Activated CD4-positive, alpha-beta T cell treated with anti-CD3 and anti-CD28 coated beads, Interleukin-2, amount 50 U/mL, for 1 hour (primary cell): ENCODE results near the gene GARIN5A.

Experiments
- DNase-seq: peaks from one replicate; pipeline ENCODE4 v3.0.0-alpha.2; 2020

The GARIN5A gene

DNA sequence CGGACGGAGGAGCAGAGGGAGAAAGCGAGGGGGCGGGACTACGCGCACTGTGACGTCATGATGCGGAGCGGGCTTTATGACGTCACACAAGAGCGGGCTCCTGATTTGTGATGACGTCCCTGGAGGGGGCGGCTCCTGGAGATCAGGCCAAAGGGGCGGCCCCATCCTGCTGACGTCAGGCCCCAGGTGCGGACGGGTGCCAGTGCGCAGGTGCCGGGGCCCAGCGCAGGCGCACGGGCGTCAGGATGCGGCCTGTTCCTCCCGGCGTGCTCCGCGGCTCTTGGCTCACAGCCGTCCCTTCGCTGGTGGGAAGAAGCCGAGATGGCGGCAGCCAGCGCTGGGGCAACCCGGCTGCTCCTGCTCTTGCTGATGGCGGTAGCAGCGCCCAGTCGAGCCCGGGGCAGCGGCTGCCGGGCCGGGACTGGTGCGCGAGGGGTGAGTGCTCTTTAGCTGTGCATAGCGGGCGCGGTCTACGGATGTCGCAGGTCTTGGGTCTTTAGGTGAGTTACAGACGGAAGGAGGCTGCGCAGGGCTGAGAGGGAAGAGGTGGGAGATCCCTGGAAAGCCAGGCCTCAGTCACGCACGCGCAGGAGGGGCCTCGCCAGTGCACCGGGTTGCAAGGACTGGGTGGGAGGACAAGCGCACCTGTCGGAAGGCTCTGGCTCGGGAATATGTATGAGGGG lies at the start of gene GARIN5A, which contains the start of gene EMC10:
Gene GARIN5A (minus strand): TSS at position 625 of the 683 bp plus-strand sequence. CDS start 460 bp downstream, at position 165.
Gene EMC10 (plus strand): TSS at position 284 of the 683 bp plus-strand sequence. CDS start 38 bp downstream, at position 322.
- peak; percentile 94 for DNase-seq

DNA sequence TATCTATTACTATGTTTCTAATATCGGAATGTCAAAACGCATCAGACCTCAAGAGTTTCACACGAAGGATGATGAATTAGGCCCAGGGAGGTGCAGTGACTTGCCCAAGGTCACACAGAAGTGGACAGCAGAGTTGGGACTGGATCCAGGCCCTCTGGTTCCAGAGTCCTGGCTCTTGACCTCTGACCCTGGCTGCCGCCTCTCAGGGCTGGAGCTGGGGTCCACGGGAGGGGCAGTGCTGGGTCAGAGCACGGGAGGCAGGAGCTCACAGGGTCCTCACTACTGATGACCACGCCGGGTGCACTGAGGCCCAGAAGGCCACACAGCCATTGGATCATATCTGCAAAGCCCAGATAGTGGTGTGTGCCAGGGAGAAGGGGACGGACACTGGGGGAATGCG lies 46.2 kb upstream of the GARIN5A start:
- DNase-seq = no peak

DNA sequence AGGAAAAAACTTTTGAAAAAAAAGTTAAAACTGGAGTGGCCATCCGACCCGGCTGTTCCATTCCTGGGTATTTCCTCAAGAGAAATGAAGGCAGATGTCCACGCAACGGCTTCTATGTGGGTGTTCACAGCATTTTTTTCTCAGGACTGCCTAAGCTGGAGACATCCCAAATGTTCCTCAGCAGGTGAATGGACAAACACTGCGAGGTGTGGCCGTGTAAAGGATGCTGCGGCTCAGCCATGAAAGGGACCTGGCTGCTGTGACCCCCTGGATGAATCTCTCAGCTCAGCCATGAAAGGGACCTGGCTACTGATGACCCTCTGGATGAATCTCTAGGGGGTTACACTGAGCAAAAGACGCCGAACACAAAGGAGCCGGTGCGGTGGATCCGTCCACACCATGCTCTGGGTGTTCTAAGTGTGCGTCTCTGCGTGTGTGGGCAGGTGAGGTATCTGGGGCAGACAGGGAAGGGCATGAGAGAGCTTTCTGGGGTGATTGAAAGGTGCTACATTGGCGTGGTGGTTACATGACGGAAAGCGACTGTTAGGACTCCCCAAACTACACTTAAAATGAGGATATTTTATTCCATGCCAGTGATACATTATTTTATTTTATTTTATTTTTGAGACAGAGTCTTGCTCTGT lies 44.3 kb upstream of the GARIN5A start:
- no peak for DNase-seq

DNA sequence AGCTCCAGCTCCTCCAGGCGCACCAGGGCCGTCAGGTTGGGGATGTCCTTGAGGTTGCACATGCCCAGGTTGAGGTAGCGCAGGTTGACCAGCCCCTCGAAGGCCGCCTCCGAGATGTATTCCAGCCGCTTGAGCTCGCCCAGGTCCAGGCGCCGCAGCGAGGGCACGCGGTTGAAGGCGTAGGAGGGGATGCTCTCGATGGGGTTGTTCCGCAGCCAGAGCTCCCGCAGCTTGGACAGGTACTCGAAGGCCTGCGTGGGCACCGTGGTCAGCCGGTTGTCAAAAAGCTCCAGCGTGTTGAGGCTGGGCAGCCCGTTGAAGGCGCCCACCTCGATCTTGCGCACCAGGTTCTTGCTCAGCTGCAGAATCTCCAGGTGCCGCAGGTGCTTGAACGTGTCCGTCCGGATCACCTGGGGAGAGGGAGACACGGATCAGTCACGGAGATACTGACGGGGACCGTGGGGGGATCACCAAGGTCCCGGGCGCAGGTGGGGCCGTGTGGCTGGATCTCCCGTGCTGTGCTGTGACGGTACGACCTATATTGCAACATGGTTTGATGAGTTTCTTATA lies 42.4 kb upstream of the GARIN5A start:
- DNase-seq = no peak

DNA sequence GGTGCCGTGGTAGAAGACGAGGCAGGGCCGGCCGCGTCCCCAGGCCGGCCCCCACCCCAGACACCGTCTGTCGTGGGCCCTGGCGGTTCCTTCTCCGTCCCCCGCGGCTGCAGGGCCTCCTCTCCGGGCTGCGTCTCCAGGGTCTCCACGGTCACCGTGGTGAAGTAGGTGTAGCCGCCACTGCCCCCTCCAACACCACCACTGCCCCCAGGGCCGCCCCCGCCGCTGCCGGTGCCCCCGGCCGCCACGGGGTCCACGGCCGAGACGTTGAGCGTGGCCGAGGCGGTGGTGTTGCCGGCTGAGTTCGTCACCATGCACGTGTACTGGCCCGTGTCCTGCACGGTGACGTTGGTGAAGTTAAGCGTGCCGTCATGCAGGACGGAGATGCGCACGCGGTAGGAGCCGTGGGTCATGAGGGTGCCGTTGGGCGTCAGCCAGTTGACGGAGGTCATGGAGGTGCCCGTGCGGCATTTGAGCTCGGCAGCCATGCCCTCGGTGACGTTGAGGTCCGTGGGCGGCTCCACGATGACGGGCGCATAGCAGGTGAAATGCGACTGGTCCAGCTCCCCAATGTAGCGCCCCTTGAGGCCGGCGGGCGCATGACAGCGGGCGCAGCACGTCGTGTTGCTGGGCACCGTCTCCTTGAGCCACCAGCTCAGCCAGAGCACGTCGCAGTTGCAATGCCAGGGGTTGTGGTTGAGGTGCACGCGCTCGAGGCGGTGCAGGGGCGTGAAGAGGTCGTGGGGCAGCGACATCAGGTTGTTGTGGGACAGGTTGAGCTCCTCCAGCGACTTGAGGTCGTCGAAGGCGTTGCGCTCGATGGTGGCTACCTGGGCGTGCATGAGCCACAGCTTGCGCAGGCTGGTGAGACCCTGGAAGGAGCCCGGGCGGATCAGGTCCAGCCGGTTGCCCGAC lies 41.7 kb upstream of the GARIN5A start:
- DNase-seq = no peak

DNA sequence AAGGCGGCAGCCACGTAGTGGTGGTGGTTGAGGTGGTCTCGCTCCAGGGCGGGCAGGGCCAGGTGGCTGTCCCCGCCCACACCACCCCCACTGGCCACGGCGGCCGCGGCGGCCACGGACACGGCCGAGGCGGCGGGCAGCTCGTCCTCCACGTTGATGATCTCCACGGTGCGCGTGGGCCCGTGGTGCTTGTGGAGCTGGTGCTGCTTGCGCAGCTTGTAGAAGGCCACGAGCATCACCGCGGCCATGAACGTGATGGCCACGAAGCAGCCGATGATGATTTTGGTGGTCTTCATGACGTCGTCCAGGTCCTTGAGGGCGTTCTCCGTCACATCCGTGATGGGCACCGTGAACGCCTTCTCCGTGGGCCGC lies 41.0 kb upstream of the GARIN5A start:
- DNase-seq = no peak

GRCh38 chr19:50516964-50517703 lies 40.5 kb upstream of the GARIN5A start:
- no peak for DNase-seq

- no peak for DNase-seq
These were observed 39.8 kb upstream of the GARIN5A start for GRCh38 chr19:50516456-50516855.

GRCh38 chr19:50515168-50515561 lies 38.5 kb upstream of the GARIN5A start:
- no peak for DNase-seq

DNA sequence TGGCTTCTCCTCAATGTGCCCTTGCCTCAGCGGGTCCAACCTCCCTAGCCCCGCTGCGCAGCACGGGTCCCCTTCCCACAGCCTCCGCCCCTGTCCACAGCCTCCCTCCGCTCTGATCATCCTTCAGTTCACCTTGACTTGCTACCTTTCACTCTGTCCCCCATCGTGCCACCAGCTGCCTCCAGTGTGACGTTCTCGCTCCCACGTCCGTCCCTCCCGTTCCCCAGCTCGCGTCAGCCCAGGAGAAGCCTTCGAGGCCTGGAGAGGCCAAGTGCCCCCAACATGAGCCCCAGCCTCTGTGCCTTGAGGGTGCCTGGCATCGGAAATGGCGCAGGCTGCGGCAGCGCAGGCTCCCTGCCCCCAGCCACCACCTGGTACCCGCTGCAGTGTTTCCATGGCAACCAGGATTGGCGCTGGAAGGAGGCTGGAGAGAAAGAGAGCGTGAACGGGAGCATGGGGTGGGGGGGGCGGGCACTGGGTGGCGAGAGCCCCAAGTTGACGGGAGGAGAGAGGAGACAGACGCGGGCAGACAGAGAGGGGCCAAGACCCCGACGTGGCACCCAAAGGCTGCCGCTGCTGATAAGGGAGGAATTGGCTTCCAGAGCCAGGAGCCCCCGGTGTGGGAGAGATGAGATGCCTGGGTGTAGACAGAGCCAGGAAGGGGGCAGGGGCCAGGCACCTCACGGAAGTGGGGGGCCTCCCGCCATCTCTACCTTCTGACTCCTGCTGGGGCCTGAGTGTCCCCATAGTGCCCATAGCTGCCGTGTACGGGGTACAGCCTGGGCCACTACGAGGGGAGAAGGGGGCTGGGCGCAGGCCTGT lies 37.9 kb upstream of the GARIN5A start:
- no peak for DNase-seq

DNA sequence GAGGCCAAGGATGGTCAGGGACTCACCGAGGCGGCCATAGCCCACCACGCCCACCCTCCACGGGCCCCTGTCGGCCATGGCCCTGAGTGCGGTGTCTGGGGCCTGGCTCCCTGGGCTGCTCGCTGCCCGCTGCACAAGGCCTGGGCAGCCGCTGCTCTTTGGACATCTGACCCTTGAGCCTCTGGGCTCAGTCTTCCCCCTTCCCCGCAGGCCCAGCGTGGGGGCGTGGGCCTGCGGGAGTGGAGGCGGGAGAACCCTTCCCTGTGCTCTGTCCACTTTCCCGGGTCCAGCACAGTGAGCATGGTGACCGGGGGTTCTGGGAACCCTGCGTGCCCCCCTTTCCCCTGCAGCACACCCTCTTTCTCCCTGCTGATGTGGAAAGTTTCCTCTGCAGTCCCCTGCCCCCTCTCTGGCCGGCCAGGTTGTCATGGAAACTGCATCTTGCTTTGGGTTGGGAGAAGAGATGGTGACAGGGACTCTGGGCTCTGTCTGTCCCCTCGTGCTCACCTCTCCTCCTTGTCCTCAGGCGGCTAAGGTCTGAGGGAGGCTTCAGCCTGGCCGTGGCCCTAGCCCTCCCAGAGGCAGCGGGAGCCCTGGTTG lies 37.2 kb upstream of the GARIN5A start, which contains the start of gene ASPDH:
Gene ASPDH (minus strand): TSS at position 168 of the 600 bp plus-strand sequence. CDS start 90 bp downstream, at position 78.
- no peak for DNase-seq

GRCh38 chr19:50512999-50513745 lies 36.5 kb upstream of the GARIN5A start:
- DNase-seq = no peak

- no peak for DNase-seq
These were observed 35.7 kb upstream of the GARIN5A start for GRCh38 chr19:50512112-50512998.

- DNase-seq = peak; percentile 96
These were observed 34.6 kb upstream of the GARIN5A start, which contains the start of gene JOSD2 for GRCh38 chr19:50511069-50511822. Gene JOSD2, minus strand, starts transcription at chr19:50511191. Its CDS starts 760 bp downstream, at chr19:50510431.

DNA sequence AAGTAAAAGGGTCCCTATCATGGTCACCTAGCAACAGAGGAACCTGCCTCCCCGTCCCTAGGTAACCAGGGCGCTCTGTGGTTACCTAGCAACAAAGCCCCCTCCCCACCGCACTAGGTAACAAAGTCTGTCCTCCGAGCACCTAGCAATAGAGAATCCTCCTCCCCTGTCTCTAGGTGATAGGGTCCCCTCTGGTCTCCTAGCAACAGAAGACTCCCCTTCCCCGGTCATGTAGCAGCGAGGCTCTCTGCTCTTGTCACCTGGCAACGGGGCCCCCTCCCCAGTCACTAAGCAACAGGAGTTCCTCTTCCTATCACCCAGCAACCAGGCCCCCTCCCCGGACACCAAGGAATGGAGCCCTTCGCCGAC lies 34.0 kb upstream of the GARIN5A start:
- no peak for DNase-seq

DNA sequence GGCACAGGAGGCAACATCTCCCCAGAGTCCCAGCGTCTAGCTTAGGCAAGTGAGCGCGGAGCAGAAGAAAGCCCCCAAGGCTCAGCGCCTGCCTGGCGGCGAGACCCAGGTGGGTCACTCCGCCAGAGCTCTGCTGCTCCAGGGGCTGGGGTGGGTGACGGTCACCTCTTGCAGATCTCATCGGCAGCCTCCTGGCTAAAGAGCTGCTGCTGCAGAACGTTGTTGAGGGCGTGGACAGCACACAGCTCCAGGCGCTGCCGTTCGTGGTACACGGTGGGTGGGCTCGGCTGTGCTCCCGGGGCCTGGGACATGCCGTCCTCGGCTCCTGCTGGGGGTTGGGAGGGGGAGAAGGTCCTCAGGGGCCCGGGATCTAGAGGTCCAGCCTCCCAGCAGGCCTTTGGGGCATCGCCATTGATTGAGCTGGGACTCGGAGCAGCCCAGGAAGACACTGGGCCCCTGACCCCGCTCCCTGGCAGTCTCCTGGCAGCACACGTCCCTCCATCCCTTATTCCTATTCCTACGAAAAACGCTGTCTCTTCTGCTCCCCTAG lies 33.5 kb upstream of the GARIN5A start:
- no peak for DNase-seq

- no peak for DNase-seq
These were observed 32.7 kb upstream of the GARIN5A start for GRCh38 chr19:50509366-50509765.

DNA sequence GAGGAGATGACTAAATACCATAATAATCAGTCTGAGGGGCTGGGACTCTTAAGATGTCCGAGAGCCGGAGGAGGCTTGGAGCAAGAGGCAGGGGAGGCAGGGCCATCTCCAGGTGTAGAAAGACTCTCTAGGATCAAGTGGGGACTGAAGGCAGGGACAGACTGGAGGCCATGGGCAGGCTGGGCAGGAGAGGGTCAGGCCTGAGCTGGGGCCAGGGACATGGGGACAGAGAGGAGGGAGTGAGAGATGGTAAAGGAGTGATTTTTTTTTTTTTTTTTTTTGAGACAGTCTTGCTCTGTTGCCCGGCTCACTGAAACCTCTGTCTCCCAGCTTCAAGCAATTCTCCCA lies 32.2 kb upstream of the GARIN5A start:
- no peak for DNase-seq
